Stimulated activated CD4-positive, alpha-beta T cell treated with anti-CD3 and anti-CD28 coated beads, Interleukin-4, amount 100 ng/mL, for 4 hours (primary cell): ENCODE data around the gene CAVIN4.

ENCODE experiments used
- DNase-seq, 2 experiments: peaks; one replicate each; pipeline ENCODE4 v3.0.0-alpha.2; 2020

The CAVIN4 gene

DNA sequence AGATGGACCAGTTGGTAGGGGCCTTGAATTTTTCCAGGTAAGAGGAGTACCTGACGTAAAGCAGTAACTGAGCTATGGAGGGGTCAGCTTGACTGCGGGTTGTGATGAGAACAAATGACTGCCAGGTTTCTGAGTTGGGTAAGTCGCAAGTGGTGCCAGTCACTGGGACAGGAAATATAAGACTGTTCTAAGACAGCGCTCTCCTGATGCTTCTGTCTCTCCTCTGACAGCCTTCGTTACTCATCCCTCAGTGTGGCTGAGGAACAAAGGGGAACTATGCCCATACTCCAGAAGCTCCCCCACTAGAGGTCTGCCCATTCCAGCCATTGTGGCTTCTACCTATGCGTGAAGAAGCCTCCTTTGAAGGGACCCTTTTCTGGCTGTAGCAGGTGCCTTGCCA, 13.3 kb downstream of the CAVIN4 start:
- no peak for DNase-seq

DNA sequence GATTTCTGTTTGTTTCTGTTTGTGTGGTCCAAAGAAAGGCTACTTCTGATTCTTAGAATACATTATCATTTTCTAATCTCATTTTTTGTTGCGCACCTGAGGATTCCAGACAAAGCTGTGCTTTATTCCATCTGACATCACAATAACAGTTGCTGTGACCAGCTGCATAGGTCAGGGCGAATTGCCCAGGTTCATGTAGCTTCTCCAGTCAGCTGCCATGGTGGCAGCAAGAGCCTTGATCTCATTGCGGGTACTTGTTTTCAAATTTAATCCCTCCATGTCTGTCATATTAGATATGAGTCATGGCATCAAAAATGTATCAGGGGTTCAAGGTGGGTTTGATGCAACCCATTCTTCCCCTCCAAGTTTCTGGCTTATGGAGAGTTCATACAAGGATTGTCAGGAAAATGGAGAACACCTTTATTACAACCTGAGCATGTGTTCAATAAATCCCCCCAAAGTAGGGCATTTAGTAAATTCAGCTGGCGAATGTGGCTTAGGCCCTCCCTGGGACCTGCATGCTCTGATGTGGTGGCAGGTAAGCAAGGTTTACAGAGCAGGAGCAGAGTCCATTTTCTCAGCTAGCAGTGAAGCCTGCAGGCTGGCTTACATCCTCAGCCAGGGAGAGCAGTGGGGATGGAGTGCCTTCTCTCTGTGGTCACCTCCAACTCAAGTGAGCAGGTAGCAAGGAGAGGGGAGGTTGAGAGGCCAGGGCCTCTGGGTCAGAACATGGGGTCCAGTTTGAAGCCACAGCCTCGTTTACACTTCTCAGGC, 13.9 kb downstream of the CAVIN4 start:
- DNase-seq, result no peak

- no peak for DNase-seq
Measured at GRCh38 chr9:100595391-100596199, 17.7 kb downstream of the CAVIN4 start.

GRCh38 chr9:100597236-100597635, 19.4 kb downstream of the CAVIN4 start:
- DNase-seq, result no peak

- DNase-seq, result peak; percentile 76 to 82
Measured at GRCh38 chr9:100598641-100599145, 20.8 kb downstream of the CAVIN4 start.

DNA sequence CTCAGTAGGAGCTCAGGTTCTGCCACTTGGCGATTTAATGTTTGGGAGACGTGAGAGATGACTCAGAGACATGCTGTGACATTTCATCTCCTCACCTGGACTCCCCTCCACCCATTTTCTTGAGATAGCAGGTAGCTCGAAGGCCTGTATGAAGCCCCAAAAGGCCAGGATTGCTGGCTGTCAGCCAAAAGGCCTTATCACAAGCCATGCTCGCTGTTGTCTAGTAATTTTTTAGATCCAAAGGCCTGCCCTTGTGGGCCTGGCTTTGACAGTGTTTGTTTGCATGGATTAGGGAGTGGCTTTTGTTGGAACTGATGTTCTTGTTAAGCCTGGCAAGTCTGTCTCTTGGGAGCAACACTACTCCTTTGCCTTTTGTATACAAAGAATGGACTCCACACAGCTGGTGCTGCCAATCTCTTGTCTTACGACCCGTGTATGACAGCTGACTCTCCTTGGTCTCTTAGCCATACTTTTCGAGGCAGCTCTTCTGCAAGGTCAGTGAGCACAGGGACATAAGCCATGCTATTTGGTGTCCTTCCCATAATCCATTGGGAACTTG, 22.7 kb downstream of the CAVIN4 start:
- no peak for DNase-seq

- peak in 1 of 2 experiments; percentile 9 for DNase-seq
Measured at GRCh38 chr9:100601216-100601615, 23.3 kb downstream of the CAVIN4 start.

GRCh38 chr9:100602342-100602801, 24.5 kb downstream of the CAVIN4 start:
- no peak for DNase-seq

DNA sequence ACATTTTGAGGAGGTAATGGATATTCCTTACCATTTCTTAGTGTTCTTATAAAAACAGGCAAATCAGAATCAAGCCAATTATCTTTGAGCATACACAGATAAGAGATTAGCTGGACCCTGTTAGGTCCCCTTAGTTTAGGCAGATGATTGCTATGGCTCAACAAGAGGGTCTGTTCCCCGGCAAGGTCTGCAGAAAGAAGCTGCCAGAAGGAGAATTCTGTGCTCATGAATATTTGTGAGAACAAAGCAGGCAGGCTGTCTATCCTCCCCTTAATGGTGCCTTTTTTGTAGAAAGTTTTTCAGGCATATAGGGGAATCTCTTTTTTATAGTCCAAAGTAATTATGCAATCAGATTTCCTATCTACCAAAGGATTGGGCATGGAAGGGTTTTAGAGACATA, 27.5 kb downstream of the CAVIN4 start:
- DNase-seq, result no peak

DNA sequence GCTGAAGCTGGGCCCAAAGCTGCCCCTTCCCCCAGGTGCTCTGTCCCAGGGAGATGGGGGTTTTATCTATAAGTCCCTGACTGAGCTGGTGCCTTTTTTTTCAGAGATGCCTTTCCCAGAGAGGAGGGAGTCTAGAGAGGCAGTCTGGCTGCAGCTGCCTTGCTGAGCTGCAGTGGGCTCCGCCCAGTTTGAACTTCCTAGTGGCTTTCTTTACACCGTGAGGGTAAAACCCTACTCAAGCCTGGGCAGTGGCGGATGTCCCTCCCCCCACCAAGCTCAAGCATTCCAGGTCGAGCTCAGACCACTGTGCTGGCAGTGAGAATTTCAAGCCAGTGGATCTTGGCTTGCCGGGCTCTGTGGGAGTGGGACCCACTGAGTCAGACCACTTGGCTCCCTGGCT, 41.3 kb downstream of the CAVIN4 start:
- DNase-seq, result no peak

- no peak for DNase-seq
Measured at GRCh38 chr9:100619665-100620064, 41.8 kb downstream of the CAVIN4 start.

DNA sequence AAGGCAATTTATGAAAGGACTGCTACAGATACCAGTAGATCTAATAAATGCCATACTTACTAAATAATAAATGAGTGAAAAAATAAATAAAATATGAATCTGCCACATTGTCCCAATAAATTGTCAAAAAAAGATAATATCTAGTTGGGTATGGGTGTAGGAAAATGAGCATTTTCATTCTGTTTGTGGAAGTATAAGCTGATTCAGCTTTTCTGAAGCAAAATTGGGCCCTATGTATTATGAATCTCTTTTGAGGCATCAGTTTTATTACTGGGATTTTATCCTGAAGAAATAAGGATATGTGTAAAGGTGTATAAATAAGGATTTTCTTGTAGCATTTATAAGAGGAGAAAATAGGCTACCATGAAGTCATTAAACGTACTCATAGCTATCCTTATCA, 46.1 kb downstream of the CAVIN4 start:
- DNase-seq, result no peak

GRCh38 chr9:100626949-100627348, 49.1 kb downstream of the CAVIN4 start:
- no peak for DNase-seq

DNA sequence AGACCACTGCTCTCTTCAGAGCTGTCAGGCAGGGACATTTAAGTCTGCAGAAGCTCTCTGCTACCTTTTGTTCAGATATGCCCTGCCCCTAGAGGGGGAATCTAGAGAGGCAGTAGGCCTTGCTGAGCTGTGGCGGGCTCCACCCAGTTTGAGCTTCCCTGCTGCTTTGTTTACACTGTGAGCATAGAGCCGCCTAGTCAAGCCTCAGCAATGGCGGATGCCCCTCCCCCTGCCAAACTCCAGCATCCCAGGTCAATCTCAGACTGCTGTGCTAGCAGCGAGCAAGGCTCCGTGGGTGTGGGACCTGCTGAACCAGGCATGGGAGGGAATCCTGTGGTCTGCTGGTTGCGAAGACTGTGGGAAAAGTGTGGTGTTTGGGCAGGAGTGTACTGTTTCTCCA, 59.9 kb downstream of the CAVIN4 start:
- no peak for DNase-seq
